ENCODE data around the gene FAM240B.

DNA sequence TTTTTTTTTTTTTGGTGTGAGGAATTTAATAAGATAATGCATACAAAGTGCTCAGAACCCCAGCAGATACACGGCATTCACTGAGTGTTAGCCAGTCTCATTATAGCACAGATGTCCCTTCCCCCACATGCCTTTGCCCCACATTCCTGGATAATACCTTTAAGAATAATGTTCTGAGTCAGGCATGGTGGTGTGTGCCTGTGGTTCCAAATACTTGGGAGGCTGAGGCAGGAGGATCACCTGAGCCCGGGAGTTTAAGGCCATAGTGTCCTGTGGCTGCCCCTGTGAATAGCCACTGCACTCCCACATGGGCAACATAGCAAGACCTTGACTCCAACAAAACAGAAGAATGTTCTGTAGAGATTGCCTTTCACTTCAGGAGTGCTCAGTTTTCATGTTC lies 75.3 kb downstream of the FAM240B start:
- TF ChIP-seq, protein P1, sequence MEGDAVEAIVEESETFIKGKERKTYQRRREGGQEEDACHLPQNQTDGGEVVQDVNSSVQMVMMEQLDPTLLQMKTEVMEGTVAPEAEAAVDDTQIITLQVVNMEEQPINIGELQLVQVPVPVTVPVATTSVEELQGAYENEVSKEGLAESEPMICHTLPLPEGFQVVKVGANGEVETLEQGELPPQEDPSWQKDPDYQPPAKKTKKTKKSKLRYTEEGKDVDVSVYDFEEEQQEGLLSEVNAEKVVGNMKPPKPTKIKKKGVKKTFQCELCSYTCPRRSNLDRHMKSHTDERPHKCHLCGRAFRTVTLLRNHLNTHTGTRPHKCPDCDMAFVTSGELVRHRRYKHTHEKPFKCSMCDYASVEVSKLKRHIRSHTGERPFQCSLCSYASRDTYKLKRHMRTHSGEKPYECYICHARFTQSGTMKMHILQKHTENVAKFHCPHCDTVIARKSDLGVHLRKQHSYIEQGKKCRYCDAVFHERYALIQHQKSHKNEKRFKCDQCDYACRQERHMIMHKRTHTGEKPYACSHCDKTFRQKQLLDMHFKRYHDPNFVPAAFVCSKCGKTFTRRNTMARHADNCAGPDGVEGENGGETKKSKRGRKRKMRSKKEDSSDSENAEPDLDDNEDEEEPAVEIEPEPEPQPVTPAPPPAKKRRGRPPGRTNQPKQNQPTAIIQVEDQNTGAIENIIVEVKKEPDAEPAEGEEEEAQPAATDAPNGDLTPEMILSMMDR (conservative IDR thresholded peaks at IDR 0.05; ENCODE audit: low read depth, low read length) = no peak
- TF ChIP-seq, protein P2, sequence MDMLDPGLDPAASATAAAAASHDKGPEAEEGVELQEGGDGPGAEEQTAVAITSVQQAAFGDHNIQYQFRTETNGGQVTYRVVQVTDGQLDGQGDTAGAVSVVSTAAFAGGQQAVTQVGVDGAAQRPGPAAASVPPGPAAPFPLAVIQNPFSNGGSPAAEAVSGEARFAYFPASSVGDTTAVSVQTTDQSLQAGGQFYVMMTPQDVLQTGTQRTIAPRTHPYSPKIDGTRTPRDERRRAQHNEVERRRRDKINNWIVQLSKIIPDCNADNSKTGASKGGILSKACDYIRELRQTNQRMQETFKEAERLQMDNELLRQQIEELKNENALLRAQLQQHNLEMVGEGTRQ (IDR thresholded peaks at IDR 0.05; ENCODE audit: low read depth, low read length) = no peak
- no peak for TF ChIP-seq POLR2A (IDR thresholded peaks at IDR 0.05; ENCODE audit: low read depth, low read length)
- TF ChIP-seq SMC3 (IDR thresholded peaks at IDR 0.05; ENCODE audit: low read depth, low read length) = no peak
- TF ChIP-seq MXI1 (IDR thresholded peaks at IDR 0.05; ENCODE audit: borderline replicate concordance, low read depth, low read length) = no peak
- no peak for TF ChIP-seq RAD21 (IDR thresholded peaks at IDR 0.05; ENCODE audit: low read length)
- no peak for TF ChIP-seq MAFK (IDR thresholded peaks at IDR 0.05; ENCODE audit: low read depth, low read length)
- no peak for TF ChIP-seq RFX5 (IDR thresholded peaks at IDR 0.05; ENCODE audit: low read depth, low read length)
